Ovary (tissue), 9 donors: ENCODE data around the gene PHF21A. TPM values are rescaled to one million over a fixed set of nuclear protein-coding genes. Genes with fewer than 3 reads are reported as not detected.

Source experiments
- DNase-seq, 5 donors: peaks; one replicate each; pipeline ENCODE4 v3.0.0-alpha.2; 2019 to 2020
- H3K27ac ChIP-seq, 2 donors: fragments of 200-600 bp; one replicate each; pipeline versions ENCODE4 v1.5.1 to v1.8.0; 2019 to 2022
- H3K27me3 ChIP-seq: fragments of 200-600 bp; one replicate; pipeline ENCODE4 v1.8.0; 2022
- H3K36me3 ChIP-seq: fragments of 200-600 bp; sonication (generic); one replicate; pipeline ENCODE4 v1.5.1; 2019
- H3K4me1 ChIP-seq: one replicate; pipeline ENCODE4 v1.8.1; 2013; ENCODE audit warnings: mild to moderate bottlenecking, moderate library complexity; ENCODE audit not compliant: insufficient read depth
- H3K4me3 ChIP-seq: fragments of 200-600 bp; sonication (generic); one replicate; pipeline ENCODE4 v1.5.1; 2017
- H3K9me3 ChIP-seq, 2 donors: fragments of 200-600 bp in 1 of 2; sonication (generic) in 1 of 2; one replicate each; pipeline versions ENCODE4 v1.5.1 to v1.8.1; 2013 to 2019; ENCODE audit warnings: mild to moderate bottlenecking in 1 of 2, moderate library complexity in 1 of 2
- EP300 ChIP-seq: sonication (generic); formaldehyde crosslinking; IDR thresholded peaks from one replicate; pipeline ENCODE4 v1.6.1; 2017; ENCODE audit warnings: antibody characterized with exemption
- POLR2A ChIP-seq: fragments of 450-650 bp; IDR thresholded peaks from one replicate; pipeline ENCODE4 v1.6.1; 2017; ENCODE audit warnings: antibody characterized with exemption, mild to moderate bottlenecking, moderate library complexity
- WGBS, 3 donors: extraction: QIAGEN DNeasy Blood & Tissue Kit in 1 of 3; methylation state at CpG; one replicate each; pipeline versions ENCODE4 v1.1.5 to v1.1.7; 2013 to 2017; 5-methylcytosine and 5-hydroxymethylcytosine counted together
- intact Hi-C, 4 donors: fragments of 100-400 bp; cut with DNase I; formaldehyde crosslinking; loops; one replicate each; pipeline versions ENCODE4 v1.11.0 to v1.15.1; 2022 to 2023
- polyA plus RNA-seq, 2 donors: library from polyadenylated mRNA; stranded (reverse); fragments of 200-250 nt in 1 of 2; fragments of 350-450 nt in 1 of 2; fragmentation: Illumina TruSeq in 1 of 2; extraction: RNeasy Lipid Tissue Mini Kit (QIAGEN cat#74804) in 1 of 2; gene quantifications; one replicate each; pipeline ENCODE4 v1.2.3, GENCODE V29; 2013 to 2014
- total RNA-seq, 7 donors: library from RNA; depleted of rRNA in 2 of 7; stranded (reverse); fragments of >200 nt in 2 of 7; fragmentation: NEBNext Ultra II Directional in 3 of 7; extraction: Animal tissue kit (Norgen Biotek cat#: 25700) in 3 of 7; gene quantifications; one replicate each; pipeline versions ENCODE4 v1.1.0 to v1.2.4, GENCODE V29; 2016 to 2023
- TF ChIP-seq, protein P1 (sequence below), 3 donors: fragments of 450-650 bp in 2 of 3; fragments of 200-600 bp in 1 of 3; IDR thresholded peaks; one replicate each; pipeline versions ENCODE4 v1.5.1 to v1.8.0; 2016 to 2022; ENCODE audit warnings: antibody characterized with exemption in 3 of 3, mild to moderate bottlenecking in 1 of 3
- donor health status: DM: no; HTN: no; CAD: no; lungs with moderate emphysema.
- donor health status: DM: no; HTN: no; CAD: no.
- donor health status: Bipolar disorder and iron deficiency.
- donor health status: DM: yes; HTN: yes; CAD: no.
- donor health status: DM: no; HTN: no; CAD: no.
- donor health status: DM: yes; HTN: yes; CAD: no.

PHF21A gene
- total and polyA plus RNA-seq, 9 donors: 20.6 to 76.0 (median 58.2) TPM

DNA sequence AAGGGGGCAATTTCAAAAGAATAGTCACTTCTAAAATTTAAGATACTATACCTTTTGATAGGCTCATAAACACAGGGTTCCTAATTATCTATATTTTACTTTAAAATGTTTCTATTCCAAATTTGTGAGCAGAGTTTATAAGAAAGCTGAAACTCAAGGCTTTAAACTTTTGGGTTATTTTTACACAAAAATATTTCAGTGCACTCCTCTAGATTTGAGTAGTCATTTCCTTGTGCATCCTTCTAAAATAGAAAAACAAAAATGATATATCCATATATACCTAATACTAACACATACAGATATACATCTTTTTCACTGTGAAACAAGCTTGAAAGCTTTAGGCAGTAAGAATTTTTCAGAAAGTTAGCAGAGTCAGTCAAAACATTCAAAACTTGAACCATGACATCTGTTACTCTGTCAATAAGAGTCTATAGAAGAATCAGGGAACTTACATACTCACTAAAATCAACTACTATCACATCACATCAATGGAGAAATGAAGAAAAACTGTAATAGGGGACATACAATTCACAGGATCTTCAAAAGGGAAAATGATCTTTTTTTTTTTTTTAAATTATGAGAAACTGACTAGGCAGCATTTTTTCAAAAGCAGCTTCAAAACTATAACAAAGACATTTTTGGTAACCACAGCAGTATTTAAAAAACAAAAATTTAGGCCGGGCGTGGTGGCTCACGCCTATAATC is 5.1 kb downstream of the PHF21A start:
- WGBS, 3 donors: 4 to 30% (median 11%) methylated on average over 3 of the region's 3 CpGs
- Histone ChIP-seq H3K9me3 (no peaks in the 10 kb centered on the region), H3K4me1 (no peaks in the 10 kb centered on the region), H3K4me3 (no peak overlapping the region), H3K27me3 (no peaks in the 10 kb centered on the region), H3K36me3 (no peaks in the 10 kb centered on the region), H3K27ac (peak overlapping the region in 1 of 2 donors; percentile 40)
- intact Hi-C loops: no loop called here
- no peak for DNase-seq
- TF ChIP-seq, protein P1, sequence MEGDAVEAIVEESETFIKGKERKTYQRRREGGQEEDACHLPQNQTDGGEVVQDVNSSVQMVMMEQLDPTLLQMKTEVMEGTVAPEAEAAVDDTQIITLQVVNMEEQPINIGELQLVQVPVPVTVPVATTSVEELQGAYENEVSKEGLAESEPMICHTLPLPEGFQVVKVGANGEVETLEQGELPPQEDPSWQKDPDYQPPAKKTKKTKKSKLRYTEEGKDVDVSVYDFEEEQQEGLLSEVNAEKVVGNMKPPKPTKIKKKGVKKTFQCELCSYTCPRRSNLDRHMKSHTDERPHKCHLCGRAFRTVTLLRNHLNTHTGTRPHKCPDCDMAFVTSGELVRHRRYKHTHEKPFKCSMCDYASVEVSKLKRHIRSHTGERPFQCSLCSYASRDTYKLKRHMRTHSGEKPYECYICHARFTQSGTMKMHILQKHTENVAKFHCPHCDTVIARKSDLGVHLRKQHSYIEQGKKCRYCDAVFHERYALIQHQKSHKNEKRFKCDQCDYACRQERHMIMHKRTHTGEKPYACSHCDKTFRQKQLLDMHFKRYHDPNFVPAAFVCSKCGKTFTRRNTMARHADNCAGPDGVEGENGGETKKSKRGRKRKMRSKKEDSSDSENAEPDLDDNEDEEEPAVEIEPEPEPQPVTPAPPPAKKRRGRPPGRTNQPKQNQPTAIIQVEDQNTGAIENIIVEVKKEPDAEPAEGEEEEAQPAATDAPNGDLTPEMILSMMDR (IDR thresholded peaks at IDR 0.05): no peak
- TF ChIP-seq POLR2A: no peak

DNA sequence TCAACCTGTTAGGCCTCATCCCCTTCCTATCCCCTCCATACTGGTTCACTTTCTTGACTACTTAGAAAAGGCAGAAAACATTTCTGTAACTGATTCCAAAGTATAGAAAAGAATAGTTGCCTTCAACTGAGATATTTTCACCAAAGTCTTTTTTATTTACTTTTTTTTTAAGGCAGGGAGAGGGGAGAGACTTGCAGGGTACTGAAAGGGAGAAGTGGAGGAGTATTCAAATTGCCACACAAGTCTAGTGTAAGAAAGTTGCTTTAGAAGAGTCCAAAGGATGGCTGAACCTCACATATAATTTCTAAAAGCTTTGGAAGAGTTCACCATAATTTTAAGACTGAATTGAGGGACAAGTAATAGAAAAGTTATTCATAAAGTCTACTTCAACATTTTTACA is 6.3 kb downstream of the PHF21A start:
- no peak for DNase-seq
- Histone ChIP-seq H3K4me3 (no peak overlapping the region), H3K27ac (no peak overlapping the region), H3K36me3 (no peaks in the 10 kb centered on the region), H3K4me1 (no peaks in the 10 kb centered on the region), H3K27me3 (no peaks in the 10 kb centered on the region), H3K9me3 (no peaks in the 10 kb centered on the region)
- TF ChIP-seq POLR2A: no peak
- TF ChIP-seq, protein P1 (IDR thresholded peaks at IDR 0.05): no peak
- TF ChIP-seq EP300: no peak
- intact Hi-C loops: no loop called here

- intact Hi-C loops: no loop called here
- Histone ChIP-seq H3K9me3 (no peaks in the 10 kb centered on the region), H3K27me3 (no peaks in the 10 kb centered on the region), H3K4me3 (no peak overlapping the region), H3K36me3 (no peaks in the 10 kb centered on the region), H3K4me1 (no peaks in the 10 kb centered on the region), H3K27ac (no peak overlapping the region)
- TF ChIP-seq EP300 (no peak), POLR2A (no peak)
- WGBS, 3 donors: 51 to 61% (median 60%) methylated on average over 4 of the region's 4 CpGs
- DNase-seq: no peak
Measured at GRCh38 chr11:46114378-46114777, 6.9 kb downstream of the PHF21A start.

DNA sequence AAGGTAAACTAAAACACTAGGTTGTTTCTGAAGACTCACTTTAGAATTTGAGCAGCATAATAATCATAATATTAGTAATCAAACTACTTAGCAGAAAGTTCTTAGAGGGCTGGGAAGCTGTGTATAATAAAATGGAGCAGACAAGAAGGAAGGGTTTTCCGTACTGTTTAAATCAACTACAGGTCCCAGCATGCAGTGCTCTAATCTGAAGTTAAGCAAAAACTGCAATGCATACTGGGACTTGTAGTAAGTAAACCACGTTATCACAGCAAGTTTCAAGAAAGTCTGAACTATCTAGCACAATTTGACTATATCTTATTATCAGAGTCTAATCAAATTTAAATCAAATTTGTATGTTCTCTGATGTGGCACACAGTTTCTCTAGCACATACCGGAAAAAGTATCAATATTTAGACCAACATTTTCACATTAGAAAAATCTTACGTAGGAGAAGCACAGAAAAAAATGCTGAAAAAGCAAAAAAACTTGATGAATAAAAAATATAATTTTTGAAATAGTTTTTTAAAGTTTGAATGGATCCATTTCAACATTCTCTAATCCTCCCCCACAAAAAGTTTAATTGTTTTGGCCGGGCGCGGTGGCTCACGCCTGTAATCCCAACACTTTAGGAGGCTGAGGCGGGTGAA is 8.2 kb downstream of the PHF21A start:
- H3K9me3 ChIP-seq: no peaks in the 10 kb centered on the region
- H3K27ac ChIP-seq: no peak overlapping the region
- TF ChIP-seq EP300: no peak
- TF ChIP-seq POLR2A: no peak
- TF ChIP-seq, protein P1 (IDR thresholded peaks at IDR 0.05): no peak
- no peaks in the 10 kb centered on the region for H3K36me3 ChIP-seq
- no peaks in the 10 kb centered on the region for H3K27me3 ChIP-seq
- intact Hi-C loops: no loop called here
- H3K4me3 ChIP-seq: no peak overlapping the region
- WGBS, 3 donors: 69 to 74% (median 73%) methylated on average over 9 of the region's 9 CpGs
- DNase-seq: no peak
- H3K4me1 ChIP-seq: no peaks in the 10 kb centered on the region

GRCh38 chr11:46108751-46109150 is 12.5 kb downstream of the PHF21A start:
- DNase-seq: no peak
- intact Hi-C loops: no loop called here
- Histone ChIP-seq H3K9me3 (no peaks in the 10 kb centered on the region), H3K27ac (no peak overlapping the region), H3K4me3 (no peak overlapping the region), H3K4me1 (peaks cover 3% of the 10 kb centered on the region), H3K36me3 (no peaks in the 10 kb centered on the region), H3K27me3 (no peaks in the 10 kb centered on the region)
- WGBS, 3 donors: 93 to 99% (median 97%) methylated on average over 2 of the region's 2 CpGs
- TF ChIP-seq EP300 (no peak), POLR2A (no peak)
- TF ChIP-seq, protein P1 (IDR thresholded peaks at IDR 0.05): no peak
